Activated T-cell treated with anti-CD3 and anti-CD28 coated beads, Interleukin-2, amount 50 U/mL, for 1 hour (primary cell): ENCODE data around the gene CCNB2.

Experiments
- DNase-seq: peaks from one replicate; pipeline ENCODE4 v3.0.0-alpha.2; 2020

CCNB2 gene

DNA sequence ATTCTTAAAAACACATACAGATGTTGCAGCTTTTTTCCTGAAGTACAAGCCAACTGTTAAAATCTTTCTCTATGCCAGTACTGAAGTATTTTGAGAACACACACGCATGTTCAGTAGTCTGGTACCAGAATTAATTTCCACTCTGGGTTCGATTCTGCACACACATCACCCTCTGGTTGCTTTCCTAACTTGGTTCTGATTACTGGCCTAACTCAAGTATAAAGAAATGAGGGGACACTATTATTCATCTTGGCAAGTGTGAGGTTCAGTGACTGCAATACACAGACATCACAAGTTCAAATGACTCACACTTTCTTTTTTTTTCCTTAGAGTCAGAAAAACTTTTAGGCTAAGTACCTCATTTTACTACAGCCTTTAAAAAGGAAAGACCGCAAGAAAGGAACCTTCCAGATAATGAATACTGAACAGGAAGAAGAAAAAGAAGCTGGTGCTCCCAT is 64.3 kb downstream of the CCNB2 start:
- DNase-seq = no peak

DNA sequence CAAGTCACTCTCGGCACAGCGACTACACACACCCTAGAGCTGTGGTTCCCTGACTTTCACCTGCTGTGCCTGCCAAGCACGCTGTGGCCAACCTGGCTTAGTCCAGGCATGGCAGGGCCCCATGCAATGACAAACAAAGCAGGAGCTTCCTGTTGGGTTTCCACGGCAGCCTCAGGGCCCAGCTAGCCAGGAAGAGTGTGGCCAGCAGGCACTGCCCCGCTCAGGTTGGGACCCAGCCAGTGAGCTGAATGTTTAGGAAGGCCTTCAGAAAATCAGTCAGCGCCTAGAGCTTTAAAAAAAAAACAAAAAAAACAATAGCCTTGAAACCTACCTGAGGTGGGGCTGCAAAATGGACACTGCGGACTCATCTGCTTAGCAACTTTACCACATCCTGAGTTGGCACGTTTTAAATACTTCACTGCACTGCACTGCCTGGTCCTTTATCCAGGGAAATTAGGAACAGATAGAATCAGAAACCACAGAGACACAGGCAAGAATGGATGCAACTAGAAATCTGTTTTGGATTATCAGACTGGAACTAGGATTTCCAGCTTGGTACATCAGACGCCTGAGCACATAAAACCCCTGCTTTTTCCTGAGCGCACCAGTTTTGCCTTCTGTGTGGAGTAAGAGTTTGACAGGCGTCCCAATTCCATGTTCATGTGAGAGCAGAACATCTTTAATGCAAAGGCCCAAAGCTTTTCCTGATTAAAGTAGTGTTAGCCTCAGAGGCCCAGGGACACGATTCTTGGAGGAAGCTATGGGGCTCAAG is 65.5 kb downstream of the CCNB2 start:
- no peak for DNase-seq

DNA sequence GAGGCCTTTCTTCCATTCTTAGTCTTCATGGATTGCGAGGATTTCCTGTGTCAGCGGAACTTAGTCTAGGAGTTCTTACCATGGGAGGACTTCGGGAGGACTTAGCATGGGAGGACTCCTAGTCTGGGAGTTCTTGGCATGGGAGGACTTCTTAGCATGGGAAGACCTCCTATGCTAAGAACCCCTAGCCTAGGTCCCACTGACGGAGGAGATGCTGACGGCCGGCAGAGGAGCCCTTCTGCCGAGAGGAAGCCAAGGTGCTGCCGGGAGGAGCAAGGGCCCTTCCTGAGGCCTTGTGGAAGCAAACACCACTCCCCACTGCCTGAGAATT is 66.1 kb downstream of the CCNB2 start:
- no peak for DNase-seq

DNA sequence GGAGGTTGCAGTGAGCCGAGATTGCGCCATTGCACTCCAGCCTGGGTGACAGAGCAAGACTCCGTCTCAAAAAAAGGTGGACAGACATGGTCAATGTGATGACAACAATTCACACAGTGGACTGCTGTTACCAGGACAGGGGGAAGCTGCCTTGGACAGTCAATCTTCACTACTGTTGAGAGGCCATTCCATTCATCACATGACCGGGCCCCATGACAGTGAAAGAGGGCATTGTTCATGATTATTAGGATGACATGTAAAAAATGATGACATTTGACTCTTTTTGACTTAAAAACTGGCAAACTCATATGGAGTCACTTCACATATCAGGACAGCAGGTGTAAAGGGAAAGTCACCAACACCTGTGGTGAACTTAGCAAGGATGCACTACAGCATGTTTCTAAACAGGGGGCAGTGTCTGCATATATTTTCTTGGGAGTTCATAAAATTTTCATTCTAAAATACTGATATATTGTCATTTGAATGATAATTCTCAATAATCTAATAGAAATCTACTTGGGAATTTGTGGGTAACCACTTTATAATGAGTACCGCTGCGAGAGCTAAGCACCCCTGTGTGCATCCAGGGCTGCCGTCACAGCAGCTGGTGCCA is 67.4 kb downstream of the CCNB2 start:
- no peak for DNase-seq

DNA sequence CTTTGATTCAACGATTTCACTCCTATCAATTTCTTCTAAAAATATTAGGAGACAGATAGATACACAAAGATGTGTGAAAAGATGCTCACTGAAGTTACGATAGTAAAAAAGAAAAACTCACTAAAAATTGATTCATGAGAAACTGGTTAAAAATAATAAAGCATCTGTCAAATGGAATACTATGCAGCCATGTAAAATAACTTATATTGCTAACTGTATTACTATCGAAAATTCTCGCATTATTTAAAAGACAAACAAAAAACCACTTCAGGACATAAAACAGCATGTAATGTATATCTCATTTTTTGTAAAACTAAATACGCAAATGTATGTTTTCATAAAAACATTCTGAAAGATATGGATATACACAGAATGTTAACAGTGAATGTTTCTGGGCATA is 68.2 kb downstream of the CCNB2 start:
- no peak for DNase-seq

DNA sequence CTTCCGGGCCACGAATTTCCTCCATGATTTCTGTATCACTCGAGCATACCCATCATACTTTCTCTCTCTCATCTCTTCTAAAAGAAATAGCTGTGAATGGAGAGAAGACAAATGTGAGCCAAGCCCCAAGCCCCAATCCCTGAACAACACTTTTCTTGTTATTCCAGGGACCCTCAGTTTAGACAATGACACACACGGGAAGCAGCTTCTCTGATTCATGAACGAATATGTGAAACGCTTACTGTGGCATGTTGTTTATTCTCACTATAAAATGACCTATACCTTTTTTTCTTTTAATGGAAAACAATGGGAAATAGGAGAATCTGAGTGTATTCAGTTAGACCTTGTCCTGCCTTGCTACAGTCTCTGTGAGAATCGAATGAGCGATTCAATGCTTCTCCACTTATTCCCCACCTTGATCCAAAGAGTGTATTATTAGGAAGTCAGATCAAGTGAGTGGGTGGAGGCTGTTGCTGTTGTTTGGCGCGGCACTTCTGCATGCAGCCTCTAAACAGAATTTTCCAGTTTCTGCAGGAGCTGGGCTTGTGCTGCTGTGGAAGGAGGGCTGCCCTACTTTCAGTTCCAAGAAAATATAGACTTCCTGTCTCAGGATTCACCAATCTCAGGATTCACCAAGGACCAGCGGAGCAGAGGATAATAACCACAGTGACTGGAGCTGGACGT is 69.3 kb downstream of the CCNB2 start:
- no peak for DNase-seq
